OCI-M2 (cell line): ENCODE measurements around the gene DPYSL4.

Experiments
- DNase-seq: peaks from one replicate; lab custom pipeline; 2025; ENCODE audit not compliant: unreplicated experiment; lab: John Stamatoyannopoulos, UW

The DPYSL4 gene

DNA sequence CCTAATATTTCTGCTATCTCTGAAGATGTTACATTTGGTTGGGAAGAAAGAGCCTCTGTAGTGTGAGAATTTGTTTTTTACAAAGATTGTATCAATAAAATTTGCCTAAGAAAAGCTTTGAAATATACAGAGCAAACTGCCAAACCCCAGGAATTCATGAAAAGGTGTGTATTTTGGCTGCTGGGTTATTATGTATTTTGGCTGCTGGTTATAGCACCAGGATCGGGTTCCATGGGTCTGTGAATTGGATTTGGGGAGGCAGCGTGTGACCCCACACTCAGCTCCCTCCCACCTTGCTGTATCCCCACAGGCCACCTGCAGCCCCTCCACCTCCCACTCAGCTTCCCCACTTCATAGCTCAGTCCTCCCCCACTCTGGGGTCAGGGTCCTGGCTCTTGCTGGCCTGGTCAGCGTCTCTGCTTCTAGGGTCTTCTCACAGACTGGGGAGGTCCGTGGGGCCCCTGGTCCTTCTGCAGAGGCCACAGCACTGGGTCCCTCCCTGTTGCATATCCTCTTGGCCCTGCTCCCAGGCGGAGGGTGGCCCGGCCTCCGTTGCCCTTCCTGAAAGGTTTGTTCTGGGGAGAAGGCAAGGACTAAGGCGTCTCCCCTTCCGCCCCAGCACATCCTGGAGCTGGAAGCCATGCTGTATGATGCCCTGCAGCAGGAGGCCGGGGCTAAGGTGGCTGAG, 24.0 kb upstream of the DPYSL4 start:
- DNase-seq, result no peak

DNA sequence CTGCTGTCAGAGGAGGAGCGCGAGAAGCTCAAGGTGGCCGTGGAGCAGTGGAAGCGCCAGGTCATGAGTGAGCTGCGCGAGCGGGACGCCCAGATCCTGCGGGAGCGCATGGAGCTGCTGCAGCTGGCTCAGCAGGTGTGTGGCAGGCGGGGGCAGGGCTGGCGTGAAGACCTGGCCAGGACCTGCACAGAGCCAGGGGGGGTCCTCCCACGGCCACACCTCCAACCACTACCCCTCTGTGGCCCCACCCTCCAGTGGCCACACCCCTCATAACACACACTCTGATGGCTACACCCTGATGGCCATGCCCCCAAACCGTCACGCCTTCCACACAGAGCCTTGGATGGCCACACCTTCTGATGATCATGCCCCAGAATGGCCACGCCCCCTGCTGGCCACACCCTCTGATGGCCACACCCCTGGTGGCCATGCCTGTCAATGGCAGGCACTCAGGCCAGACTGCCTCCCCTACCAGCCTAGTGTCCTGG, 23.4 kb upstream of the DPYSL4 start:
- no peak for DNase-seq

DNA sequence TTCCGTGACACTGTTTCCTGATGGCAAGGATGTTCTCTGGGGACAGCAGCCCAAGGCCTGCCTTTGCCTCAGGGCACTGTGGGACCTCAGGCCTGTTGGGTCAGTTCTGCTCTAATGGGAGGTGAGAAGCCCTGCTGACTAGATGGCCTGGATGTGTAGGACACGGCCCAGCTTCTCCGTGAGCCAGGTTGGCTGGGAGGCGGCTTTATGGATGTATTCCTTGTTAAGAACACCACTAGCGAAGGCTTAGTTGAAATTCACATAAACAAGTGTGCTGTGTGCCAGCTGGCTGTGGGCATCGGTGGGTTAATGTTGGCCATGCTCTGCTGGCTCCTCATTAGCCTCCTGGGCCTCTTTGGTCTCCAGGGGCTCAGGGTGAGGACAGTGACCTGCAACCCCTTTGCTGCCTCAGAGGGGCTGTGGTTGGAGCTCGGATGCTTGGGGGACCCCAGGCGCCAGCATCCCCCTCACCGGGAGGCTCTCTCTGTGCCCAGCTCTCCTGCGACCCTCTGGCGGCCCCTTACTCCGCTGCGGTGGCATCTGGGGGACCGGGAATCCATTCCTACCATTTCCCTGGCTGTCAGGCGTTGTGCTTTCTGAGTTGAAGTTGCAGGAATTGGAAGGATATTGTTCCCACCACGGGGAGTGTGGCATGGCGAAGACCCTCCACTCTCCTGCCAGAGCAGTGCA, 22.8 kb upstream of the DPYSL4 start:
- no peak for DNase-seq

DNA sequence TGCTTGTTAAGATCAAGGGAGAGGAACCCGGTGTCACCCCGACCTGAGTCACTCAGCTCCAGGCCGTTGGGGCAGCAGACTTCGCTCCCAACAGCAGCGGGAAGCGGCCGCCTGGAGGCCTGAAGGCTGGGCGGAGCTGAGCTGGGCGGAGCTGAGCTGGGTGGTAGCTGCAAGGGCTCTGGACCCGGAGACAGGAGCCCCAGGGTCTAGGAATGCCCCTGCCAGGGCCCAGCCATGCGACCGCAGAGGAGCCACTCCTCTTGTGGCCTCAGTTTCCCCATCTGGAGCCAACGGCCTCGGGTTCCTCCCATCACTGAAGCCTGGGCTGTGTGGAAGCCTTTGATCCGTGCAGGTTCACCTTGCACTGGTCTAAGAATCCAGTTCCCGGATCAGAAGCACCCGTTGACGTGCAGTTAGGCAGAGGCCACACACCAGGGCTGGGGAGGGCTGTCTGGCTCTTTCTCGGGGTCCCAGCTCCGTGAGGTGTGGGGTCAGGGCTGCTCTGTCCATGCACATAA, 21.9 kb upstream of the DPYSL4 start:
- no peak for DNase-seq

DNA sequence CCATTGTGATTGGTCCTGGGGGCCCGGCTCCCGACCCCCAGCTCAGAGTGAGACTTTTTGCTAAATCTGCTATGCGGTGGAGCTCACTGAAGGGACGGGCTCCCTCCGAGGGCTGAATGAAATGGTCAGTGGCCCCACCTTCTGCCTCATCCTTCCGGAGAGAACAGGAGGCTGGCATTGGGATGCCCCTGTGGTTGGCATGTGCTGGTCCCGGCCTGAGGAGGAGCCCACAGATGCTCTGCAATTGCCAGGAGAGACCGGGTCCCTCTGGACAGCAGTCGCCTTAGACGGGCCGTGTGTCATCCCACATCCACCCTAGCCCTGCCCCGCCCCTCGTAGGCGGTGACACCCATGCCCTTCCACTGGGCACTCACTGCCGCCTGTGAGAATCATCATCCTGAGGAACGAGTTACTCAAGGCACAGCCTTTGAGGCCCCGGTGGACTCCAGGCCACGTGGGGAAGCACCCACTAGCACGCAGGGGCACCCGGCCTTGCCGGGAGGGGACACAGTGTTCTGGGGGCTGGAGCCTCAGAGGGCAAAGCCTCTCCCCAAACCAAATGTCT, 21.2 kb upstream of the DPYSL4 start:
- DNase-seq, result no peak

DNA sequence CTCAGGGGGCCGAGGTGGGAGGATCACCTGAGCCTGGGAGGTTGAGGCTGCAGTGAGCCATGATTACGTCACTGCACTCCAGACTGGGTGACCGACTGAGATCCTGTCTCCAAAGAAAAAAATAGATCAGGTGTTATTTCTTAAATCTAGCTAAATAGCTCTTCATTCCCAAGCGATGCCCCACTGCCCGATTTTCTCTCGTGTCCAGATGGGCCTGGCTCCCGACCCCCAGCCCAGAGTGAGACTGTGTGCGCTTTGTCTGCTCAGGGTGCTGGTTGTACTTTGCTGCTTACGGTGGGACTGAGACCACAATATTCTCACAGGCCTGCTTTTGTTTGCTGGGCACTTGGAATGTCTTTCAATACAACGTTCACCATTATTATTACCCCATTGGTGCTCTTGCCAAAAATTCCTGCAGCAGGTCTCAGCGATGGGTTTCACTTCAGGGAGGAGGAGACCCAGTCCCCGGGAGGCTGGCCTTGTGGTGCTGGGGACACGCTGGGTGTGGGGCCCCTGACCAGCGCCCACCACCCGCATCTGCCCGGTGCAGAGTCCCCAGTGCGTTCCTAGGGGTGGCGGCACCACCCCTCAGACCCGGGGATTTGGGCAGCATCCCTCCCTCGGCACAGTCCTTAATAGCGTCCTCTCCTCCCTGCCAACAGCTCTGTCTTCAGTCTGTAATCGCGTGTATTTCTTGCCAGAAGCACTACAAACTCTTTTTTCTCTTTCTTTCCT, 20.4 kb upstream of the DPYSL4 start:
- DNase-seq, result no peak

DNA sequence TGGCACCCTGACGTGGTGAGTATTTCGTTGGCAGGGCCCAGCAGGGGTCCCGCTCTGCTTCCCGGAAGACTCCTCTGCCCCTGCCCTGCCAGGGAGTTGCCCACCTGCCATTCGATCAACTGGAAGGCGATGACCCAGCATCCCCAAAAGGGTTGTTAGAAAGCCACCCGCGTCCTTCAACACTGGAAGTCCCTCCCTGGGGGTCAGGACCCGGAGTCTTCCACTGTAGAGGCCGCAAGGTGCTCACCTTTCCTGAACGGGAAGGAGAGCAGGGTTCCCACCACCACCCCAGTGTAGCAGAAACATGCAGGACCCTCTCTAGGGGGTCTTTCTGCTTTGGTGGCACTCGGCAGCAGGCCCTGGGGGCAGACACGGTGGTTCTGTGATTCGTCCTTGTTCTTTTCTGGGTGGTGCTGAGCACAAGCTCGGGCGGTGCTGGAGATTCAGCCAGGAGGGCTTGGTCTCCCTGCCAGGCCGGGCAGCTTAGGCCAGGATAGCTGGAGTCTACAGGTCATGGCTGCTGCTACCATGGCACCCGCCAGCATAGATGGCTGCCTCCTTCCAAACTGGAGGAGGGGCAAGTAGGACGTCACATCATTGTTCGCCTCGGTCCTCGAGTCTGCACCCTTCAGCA, 19.6 kb upstream of the DPYSL4 start:
- DNase-seq, result no peak

DNA sequence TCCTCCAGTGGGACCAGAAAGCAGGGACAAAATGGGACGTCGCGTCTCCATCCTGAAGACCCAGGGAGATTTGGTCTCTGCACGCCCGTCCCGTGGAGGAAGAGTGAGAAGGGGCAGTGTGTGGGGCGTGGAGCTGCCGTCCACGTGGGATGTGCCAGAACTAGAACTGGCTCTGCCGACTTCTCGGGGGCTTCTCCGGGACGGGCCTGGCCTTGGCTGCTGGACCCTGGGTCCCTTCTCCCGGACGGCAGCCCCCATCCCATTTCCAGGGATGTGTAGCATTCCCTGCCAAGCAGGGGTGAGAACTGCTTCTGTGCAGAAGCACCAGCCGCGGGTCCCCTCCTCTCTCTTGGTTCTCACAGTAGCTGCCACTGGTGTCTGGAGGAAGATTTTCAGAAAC, 18.8 kb upstream of the DPYSL4 start:
- no peak for DNase-seq

DNA sequence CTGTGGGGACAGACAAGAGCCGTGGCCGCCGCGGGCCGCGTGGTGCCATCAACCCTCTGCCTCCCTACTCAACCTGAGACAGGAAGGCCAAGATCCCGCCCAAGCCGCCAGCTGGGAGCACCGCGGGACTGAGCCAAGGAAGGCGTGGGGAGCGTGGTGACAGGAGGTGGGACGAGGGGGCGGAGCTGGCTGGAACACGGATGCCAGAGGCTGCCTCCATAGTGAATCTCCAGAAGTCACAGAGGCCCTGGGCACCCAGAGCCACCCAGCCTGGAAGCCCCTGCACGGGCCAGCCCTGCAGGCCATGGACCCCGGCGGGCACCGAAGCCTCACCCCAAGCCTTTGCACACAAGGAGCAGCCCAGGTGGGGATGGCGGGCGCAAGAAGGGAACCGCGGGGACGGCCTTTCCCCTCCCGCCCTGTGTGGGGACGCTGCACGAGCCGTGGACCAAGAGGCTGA, 18.1 kb upstream of the DPYSL4 start:
- no peak for DNase-seq

DNA sequence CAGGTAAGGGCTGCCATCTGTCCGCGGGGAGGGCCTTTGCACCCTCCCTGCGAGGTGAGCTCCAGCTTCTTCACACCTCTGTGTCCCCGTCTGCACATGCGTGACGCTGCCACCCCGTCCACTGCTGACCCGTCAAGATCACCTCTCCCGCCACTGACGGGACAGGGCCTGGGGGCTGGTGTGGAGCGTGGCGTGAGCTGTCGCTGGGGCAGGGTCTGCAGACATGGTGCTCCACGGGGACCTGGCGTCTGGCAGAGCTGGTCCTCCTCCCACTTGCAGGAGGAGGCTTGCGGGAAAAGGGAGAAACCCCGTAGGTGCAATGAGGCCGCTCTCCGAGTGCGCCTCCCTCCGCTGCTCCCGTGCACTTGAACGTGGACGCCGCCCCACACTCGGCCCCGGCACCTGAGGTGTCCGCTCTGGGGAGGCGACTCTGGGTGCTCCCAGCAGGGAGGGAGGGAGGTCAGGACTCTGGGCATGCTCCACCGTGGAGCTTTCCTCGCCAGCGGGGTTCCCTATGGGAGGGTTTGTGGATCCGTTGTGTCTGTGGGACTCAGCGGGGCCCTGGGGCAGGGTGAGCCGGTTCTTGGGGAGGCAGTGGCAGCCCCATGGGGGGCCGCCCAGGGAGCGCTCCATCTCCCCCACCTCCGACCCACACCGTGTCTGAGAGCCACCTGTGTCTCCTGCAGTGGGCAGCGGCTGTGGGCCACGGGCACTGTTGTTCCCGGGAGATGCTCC, 17.6 kb upstream of the DPYSL4 start:
- no peak for DNase-seq

DNA sequence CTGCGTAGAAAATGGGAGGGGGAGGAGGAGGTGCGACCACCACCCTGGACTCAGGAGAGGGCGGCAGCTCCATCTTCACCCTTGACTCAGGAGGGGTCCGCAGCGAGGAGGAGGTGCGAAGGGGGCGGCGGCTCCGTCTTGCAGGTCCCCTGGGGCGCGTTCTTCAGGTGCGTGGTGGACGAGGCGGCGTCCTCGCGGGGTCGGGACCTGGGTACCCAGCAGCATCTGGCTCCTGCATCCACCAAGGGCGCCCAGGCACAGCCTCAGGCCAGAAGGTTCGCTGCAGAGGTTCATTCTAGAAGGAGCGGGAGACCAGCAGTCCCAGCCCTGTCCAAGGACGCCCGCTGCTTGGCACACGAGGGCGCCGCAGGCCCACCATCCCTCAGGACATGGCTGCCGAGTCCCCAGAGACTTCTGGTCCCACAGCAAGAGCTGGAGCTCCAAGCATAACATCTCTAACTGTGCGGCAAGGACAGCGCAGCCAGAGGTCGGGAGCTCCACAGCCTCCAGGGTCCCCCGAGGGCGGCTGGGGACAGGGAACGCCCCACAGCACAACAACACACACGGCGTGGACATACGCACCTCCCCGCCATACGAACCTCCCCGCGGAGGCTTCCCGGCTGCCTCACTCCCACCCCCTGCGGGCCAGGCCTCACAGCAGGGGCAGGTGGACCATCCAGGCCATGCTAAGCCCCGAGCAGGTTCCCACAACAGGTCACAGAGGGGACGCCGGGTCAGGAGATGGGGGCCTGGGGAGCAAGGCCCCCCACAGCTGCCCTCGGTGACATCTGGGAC, 16.8 kb upstream of the DPYSL4 start:
- DNase-seq, result no peak

DNA sequence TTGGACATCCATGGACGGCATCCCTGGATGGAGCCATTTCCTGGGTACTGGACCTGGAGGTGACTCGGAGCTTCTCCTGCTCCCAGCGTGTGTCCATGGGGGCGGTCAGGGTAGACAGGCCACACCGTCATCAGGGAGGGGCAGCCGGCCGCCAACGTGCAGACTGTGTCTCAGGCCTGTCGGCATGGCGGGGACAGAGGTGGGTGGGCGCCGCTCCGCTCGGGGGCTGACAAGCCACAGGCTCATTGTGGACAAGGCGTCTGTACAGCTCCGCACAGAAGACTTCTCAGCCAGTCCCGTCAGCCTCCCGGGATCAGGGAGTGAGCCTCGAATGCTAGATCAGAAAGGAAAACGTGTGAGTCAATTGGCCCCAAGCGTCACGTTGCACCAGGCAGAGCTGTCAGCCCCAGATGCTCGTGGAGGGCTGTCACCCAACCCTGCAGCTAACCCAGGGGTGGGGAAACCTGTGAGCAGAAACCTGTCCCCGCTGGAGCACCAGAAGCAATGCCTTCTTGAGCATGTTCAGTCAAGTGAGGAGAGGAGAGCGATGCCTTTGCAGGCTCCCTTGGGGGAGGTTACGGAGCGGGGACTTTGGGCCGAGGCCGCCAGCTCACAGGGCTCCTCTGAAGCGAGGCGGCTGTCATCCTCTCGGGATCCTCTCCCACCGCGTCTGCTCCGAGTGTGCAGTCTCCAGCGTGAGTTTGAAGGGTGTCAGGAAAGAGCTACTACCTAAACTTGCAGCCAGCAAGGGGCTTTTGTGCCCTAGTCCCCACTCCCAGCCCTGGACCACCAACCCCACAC, 16.0 kb upstream of the DPYSL4 start:
- no peak for DNase-seq

DNA sequence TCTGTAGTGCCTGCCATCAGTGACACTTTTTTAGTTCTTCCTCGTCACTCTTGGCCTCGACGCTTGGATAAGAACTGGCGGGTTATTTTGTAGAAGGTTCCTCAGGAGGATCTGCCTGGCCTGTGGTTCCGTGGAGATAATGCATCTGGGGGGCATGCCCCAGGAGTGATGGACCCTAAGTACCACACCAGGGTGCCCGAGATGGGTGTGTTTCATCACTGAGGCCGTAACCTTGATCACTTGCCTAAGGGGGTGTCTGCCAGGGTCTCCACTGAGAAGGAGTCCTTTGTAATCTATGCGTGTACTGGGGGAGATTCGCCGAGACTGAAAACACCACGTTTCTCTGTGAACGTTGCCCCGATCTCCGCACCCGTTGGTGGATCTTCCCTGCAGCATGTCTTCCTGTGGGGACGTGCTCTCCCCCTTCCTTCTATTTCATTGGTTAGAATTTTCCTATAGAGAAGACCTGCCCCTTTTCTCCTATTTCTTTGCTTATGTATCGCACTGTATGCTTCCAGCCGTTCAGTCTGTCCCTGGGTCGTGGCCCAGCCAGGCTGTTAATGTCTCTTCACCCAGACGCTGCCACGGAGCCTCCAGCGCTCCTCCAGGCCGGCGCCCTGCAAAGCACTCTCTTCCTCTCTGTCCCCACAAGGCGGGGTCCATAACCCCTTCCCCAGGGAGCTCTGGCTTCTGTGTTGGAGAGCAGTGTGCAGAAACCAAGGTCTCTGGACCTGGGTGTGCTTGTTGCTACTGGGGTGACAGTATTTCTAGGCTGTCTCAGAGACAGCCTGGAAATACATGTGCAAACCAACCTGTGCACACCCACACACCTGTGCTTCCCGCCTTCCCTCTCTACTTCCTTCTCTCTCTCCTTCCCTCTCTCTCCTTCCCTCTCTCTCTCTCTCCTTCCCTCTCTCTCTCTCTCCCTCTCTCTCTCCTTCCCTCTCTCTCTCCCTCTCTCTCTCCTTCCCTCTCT, 14.4 kb upstream of the DPYSL4 start:
- DNase-seq, result no peak

DNA sequence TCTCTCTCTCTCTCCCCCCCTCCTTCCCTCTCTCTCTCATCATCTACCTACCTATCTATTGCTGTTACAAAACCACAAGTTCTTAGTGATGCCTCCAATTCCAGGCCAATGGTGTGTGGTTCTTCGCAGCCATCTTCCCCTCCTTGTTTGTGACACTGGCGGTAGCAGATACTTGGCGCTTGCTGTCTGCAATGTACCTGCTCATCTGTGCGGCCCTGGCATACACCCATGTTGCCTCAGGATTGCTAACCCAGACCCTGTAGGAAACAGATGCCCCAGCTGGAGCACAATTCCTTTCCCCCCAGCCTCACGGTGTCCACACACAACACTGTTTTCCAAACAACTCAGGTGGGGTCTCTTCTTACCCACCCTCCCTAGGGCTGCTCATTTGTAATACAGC, 13.6 kb upstream of the DPYSL4 start:
- no peak for DNase-seq

DNA sequence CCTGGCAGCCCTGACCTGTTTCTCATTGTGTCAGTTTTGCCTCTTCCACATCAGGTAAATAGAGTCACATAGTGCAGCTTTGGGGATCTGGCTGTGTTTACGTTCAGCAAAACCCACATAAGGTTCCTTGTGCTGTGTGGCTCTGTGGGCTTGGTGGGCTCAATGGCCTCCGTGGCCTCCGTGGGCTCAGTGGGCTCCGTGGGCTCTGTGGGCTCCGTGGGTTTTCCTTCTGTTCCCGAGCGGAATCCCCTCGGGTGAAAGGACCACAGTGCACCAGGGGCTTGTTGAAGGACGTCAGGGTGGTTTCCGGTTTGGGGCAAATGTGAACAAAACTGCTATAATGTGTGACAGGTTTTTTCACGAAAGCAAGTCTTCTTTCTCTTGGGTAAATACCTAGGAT, 12.5 kb upstream of the DPYSL4 start:
- DNase-seq, result no peak

DNA sequence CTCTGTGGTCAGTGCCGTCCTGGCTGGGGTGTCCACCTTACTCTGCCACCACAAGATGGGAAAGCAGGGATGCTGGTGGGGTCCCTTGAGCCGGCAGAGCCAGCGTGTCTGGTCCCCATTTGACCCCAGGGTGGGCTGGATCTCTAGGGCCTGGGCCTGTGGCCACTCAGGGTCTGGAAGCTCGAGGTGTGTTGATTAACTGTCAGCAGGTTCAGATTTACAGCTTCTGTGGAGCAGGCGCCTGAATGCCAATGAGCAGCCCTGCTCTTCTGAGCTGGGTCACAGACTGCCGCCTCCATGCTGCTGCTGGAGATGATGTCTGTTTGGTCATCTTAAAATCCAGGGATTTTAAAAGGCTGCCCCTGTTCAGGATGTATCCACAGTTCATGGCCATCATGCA, 11.3 kb upstream of the DPYSL4 start:
- DNase-seq, result no peak

DNA sequence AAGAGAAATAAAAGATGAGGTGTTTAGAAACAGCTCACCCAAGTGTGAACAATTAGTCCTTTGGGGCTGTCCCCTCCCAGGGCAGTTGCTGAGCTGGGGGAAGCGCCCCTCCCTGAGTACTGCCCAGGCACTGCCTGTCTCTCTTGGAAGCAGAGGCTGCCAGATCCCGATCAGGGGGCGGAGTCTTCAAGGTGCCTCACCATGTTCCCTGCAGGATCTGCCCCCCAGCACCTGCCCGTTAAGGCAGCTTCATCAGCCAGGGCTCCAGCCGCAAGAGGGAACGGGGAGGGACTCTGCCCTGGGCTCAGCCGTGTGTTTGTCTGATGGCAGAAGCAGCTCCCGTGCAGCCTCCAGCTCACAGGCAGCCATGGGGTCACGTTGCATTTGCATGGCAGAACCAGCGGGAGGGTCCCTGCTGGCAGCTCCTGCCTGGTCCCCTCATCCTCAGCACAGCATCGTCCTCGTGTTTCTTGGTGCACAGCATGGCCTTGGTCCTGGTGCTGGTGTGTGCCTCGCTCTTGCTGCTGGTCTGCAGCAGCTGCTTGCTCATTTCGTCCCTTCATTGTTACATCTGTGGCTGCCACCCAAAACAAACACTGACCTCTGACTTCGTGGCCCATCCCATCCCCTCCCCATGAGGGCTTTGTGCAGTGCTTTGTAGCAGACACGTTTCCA, 10.7 kb upstream of the DPYSL4 start:
- DNase-seq, result no peak
